DOHH2 (cell line): ENCODE data around the gene DCLK3.

ENCODE experiments used
- H3F3A ChIP-seq: fragments of 200-600 bp; sonication (generic), shearing (Covaris generic); 2 replicates; pipeline ENCODE4 v1.6.0; 2016; ENCODE audit warnings: antibody characterized with exemption, mild to moderate bottlenecking; ENCODE audit not compliant: control insufficient read depth, insufficient read depth
- H3K27ac ChIP-seq: fragments of 200-600 bp; sonication (generic); 2 replicates; pipeline ENCODE4 v1.5.1; 2014; ENCODE audit warnings: low read depth, mild to moderate bottlenecking, low read length, moderate library complexity
- H3K27me3 ChIP-seq: fragments of 200-600 bp; sonication (generic); 2 replicates; pipeline ENCODE4 v1.6.1; 2014; ENCODE audit warnings: mild to moderate bottlenecking, low read length, mixed read lengths; ENCODE audit not compliant: control insufficient read depth
- H3K36me3 ChIP-seq: fragments of 200-600 bp; sonication (generic); 2 replicates; pipeline ENCODE4 v1.6.1; 2014; ENCODE audit warnings: mild to moderate bottlenecking, low read length, moderate library complexity, mixed read lengths; ENCODE audit not compliant: control insufficient read depth
- H3K4me1 ChIP-seq: fragments of 200-600 bp; sonication (generic); 2 replicates; pipeline ENCODE4 v1.6.1; 2014; ENCODE audit warnings: mild to moderate bottlenecking, low read length, mixed read lengths; ENCODE audit not compliant: control insufficient read depth
- H3K4me2 ChIP-seq: fragments of 200-600 bp; sonication (generic); 2 replicates; pipeline ENCODE4 v1.6.0; 2014; ENCODE audit warnings: mild to moderate bottlenecking, low read length, moderate library complexity
- H3K4me3 ChIP-seq: fragments of 200-600 bp; sonication (generic); 2 replicates; pipeline ENCODE4 v1.5.1; 2014; ENCODE audit warnings: mild to moderate bottlenecking, low read length, mixed read lengths
- H3K79me2 ChIP-seq: fragments of 200-600 bp; sonication (generic); 2 replicates; pipeline ENCODE4 v1.6.1; 2014; ENCODE audit warnings: mild to moderate bottlenecking, low read length, mixed read lengths; ENCODE audit not compliant: control insufficient read depth
- H3K9me2 ChIP-seq: fragments of 200-600 bp; sonication (generic); replicated peaks from 2 replicates; pipeline ENCODE4 v1.6.1; 2014; ENCODE audit warnings: mild to moderate bottlenecking, low read length, mixed read lengths; ENCODE audit not compliant: control insufficient read depth
- H3K9me3 ChIP-seq: fragments of 200-600 bp; sonication (generic); 2 replicates; pipeline ENCODE4 v1.6.1; 2014; ENCODE audit warnings: antibody characterized with exemption, low read length, mixed read lengths; ENCODE audit not compliant: control insufficient read depth, insufficient read depth
- H4K20me1 ChIP-seq: fragments of 200-600 bp; sonication (generic); 2 replicates; pipeline ENCODE4 v1.6.0; 2014; ENCODE audit warnings: low read depth, mild to moderate bottlenecking, antibody characterized with exemption, low read length, moderate library complexity; ENCODE audit not compliant: control insufficient read depth, insufficient read depth
- EZH2phosphoT487 ChIP-seq: fragments of 200-600 bp; sonication (generic); IDR thresholded peaks from 2 replicates; pipeline ENCODE4 v1.6.1; 2017; ENCODE audit warnings: borderline replicate concordance, mild to moderate bottlenecking, antibody characterized with exemption, low read length, moderate library complexity, mixed read lengths
- TF ChIP-seq, protein P1 (sequence below): fragments of 200-600 bp; sonication (generic); IDR thresholded peaks from one replicate; pipeline ENCODE4 v1.5.1; 2014; ENCODE audit warnings: antibody characterized with exemption, mild to moderate bottlenecking, low read depth, low read length; ENCODE audit not compliant: poor library complexity, severe bottlenecking

Gene DCLK3

DNA sequence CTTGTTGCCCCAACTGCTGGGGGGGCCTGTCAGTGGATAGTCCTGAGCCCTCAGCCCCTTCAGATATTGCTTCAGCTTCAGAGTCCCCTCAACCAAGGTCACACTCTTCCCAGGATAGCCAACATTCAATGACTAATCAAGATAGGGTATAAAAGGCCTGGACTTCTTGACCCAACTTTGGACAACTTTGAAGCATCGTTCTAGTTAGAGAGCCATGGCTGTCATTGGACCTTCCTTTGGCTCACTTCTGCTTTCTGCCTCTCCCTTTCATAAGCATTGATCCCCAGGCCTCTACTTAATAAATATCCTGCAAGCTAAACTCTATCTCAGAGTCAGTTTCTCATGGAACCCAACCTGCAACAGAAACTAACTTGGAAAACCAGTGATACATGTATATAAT lies 31.3 kb upstream of the DCLK3 start:
- H3K36me3 ChIP-seq, result no peaks in the 10 kb centered on the region
- H3K4me3 ChIP-seq, result no peak overlapping the region
- H3K4me2 ChIP-seq, result no peak overlapping the region
- no peaks in the 10 kb centered on the region for H3K79me2 ChIP-seq
- TF ChIP-seq EZH2phosphoT487, result no peak
- TF ChIP-seq, protein P1, sequence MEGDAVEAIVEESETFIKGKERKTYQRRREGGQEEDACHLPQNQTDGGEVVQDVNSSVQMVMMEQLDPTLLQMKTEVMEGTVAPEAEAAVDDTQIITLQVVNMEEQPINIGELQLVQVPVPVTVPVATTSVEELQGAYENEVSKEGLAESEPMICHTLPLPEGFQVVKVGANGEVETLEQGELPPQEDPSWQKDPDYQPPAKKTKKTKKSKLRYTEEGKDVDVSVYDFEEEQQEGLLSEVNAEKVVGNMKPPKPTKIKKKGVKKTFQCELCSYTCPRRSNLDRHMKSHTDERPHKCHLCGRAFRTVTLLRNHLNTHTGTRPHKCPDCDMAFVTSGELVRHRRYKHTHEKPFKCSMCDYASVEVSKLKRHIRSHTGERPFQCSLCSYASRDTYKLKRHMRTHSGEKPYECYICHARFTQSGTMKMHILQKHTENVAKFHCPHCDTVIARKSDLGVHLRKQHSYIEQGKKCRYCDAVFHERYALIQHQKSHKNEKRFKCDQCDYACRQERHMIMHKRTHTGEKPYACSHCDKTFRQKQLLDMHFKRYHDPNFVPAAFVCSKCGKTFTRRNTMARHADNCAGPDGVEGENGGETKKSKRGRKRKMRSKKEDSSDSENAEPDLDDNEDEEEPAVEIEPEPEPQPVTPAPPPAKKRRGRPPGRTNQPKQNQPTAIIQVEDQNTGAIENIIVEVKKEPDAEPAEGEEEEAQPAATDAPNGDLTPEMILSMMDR, result no peak
- H3K9me3 ChIP-seq, result no peaks in the 10 kb centered on the region
- no peaks in the 10 kb centered on the region for H3K4me1 ChIP-seq
- no peaks in the 10 kb centered on the region for H3F3A ChIP-seq
- 0 out of 2 replicates have a peak, but pooled peaks cover 3% of the 10 kb centered on the region for H3K27me3 ChIP-seq
- H3K9me2 ChIP-seq, result no peaks in the 10 kb centered on the region
- no peaks in the 10 kb centered on the region for H4K20me1 ChIP-seq
- H3K27ac ChIP-seq, result no peak overlapping the region

DNA sequence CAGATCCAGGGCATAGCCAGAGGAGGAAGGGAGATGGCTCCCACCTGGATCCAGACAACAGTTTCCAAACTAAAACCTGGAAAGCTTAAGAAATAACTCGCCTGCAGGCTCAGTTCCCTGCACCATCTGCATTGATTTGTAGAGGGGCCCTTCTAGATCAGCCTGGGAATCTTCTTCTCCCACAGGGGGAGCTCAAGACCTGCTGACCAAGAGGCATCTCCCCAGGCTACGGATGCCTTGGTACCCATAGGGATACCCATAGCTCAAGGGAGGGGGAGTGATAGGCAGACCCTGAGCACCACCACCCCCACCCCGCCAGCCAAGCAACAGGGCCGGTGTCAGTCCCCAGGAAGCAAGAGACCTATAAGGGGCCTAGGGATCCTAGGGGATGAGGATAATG lies 28.0 kb upstream of the DCLK3 start:
- Histone ChIP-seq H3K79me2 (no peaks in the 10 kb centered on the region), H3K4me2 (no peak overlapping the region), H3K27ac (no peak overlapping the region), H3K36me3 (no peaks in the 10 kb centered on the region), H3K9me2 (no peaks in the 10 kb centered on the region), H3K9me3 (no peaks in the 10 kb centered on the region), H4K20me1 (no peaks in the 10 kb centered on the region), H3K4me1 (no peaks in the 10 kb centered on the region), H3K27me3 (0 out of 2 replicates have a peak, but pooled peaks cover 6% of the 10 kb centered on the region), H3K4me3 (no peak overlapping the region), H3F3A (no peaks in the 10 kb centered on the region)
- TF ChIP-seq, protein P1, result peak; percentile 22
- TF ChIP-seq EZH2phosphoT487, result no peak

DNA sequence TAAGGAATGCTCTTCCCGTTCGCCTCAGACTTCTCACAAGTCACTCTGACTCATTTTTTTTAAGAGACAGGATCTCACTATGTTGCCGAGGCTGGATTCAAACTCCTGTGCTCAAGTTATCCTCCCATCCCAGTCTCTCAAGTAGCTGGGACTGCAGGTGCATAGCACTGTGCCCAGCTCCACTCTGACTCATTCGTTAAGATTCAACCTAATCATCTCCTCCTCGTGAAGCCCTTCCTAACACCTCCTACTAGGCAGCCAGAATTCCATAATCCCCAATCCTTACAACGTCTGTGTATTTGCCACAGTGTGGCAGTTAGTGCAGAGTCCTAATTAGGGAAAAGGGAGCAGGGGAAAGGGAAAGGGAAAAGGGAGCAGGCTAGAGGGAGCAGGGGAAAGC lies 26.4 kb upstream of the DCLK3 start:
- Histone ChIP-seq H3K27me3 (0 out of 2 replicates have a peak, but pooled peaks cover 6% of the 10 kb centered on the region), H3K4me3 (no peak overlapping the region), H3K27ac (no peak overlapping the region), H3K4me2 (no peak overlapping the region), H3K9me2 (no peaks in the 10 kb centered on the region), H3F3A (no peaks in the 10 kb centered on the region), H3K4me1 (no peaks in the 10 kb centered on the region), H3K36me3 (no peaks in the 10 kb centered on the region), H3K79me2 (no peaks in the 10 kb centered on the region), H4K20me1 (no peaks in the 10 kb centered on the region), H3K9me3 (no peaks in the 10 kb centered on the region)
- TF ChIP-seq EZH2phosphoT487, result no peak
- TF ChIP-seq, protein P1, result no peak
